Measurements from ENCODE around the gene SLC39A12.

DNA sequence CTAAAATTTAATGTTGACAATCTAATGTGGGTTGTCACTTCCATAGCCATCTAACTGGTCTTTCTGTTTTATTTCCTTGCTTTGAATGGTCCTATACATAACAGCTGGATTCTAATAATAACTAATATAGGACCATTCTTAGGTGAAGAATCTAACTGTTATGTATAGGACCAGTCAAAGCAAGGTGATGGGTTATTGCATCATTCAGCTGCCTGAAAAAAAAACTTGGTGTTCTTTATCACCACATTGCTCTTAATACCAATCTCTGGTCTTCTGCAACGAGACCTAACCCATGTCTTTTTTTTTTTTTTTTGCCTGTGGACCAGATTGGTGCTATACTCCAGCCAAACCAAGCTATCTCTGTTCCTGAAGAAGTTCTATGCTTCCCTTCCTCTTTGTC, 45.7 kb upstream of the SLC39A12 start:
- TF ChIP-seq, protein P1, sequence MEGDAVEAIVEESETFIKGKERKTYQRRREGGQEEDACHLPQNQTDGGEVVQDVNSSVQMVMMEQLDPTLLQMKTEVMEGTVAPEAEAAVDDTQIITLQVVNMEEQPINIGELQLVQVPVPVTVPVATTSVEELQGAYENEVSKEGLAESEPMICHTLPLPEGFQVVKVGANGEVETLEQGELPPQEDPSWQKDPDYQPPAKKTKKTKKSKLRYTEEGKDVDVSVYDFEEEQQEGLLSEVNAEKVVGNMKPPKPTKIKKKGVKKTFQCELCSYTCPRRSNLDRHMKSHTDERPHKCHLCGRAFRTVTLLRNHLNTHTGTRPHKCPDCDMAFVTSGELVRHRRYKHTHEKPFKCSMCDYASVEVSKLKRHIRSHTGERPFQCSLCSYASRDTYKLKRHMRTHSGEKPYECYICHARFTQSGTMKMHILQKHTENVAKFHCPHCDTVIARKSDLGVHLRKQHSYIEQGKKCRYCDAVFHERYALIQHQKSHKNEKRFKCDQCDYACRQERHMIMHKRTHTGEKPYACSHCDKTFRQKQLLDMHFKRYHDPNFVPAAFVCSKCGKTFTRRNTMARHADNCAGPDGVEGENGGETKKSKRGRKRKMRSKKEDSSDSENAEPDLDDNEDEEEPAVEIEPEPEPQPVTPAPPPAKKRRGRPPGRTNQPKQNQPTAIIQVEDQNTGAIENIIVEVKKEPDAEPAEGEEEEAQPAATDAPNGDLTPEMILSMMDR (IDR thresholded peaks at IDR 0.05) = no peak
- no peak for TF ChIP-seq POLR2A (IDR thresholded peaks at IDR 0.05)

Data from body of pancreas (tissue), 4 donors.